ENCODE measurements around the gene CPS1.
A peak's percentile ranks its signal among the peaks of the same experiment; 100 is the strongest.

CPS1 gene

DNA sequence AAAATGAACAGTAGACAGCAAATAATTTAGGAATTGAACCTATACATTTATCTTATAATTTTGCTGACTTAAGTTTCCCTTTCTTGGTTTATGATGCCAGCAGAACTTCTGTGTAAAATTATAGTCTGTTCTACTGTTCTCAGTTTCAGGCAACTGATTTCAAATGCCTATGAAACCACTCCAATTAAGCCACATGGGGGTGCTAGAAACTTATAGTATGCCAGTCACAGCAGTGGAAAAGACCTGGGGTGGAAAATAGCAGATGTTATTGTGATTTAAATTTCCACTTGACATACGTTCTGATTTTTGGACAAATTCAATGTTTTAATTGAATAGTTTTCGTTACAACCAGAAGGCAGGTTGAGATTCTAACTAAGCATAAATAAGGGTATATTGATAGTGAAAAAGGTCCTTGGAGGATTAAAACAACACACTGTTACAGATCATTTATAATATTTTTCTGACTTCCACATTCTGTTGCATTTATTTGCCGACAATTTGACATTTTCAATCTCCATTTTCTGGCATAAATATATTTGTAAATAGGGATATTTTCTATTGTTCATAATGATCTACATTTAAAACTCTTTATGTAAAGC is 61.4 kb downstream of the CPS1 start:
- TF ChIP-seq, protein P1, sequence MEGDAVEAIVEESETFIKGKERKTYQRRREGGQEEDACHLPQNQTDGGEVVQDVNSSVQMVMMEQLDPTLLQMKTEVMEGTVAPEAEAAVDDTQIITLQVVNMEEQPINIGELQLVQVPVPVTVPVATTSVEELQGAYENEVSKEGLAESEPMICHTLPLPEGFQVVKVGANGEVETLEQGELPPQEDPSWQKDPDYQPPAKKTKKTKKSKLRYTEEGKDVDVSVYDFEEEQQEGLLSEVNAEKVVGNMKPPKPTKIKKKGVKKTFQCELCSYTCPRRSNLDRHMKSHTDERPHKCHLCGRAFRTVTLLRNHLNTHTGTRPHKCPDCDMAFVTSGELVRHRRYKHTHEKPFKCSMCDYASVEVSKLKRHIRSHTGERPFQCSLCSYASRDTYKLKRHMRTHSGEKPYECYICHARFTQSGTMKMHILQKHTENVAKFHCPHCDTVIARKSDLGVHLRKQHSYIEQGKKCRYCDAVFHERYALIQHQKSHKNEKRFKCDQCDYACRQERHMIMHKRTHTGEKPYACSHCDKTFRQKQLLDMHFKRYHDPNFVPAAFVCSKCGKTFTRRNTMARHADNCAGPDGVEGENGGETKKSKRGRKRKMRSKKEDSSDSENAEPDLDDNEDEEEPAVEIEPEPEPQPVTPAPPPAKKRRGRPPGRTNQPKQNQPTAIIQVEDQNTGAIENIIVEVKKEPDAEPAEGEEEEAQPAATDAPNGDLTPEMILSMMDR (IDR thresholded peaks at IDR 0.05; ENCODE audit: insufficient read depth, low read length, missing control alignments) = peak; percentile 54
- DNase-seq (ENCODE audit: low read depth, low spot score) = no peak
- POLR2A ChIA-PET = no interaction called here
- CTCF ChIA-PET = interaction anchor here (1.1 to 1.7 kb wide), 5 partner anchors 10 to 1950 kb away, joined by 3 to 6 read pairs (median 3); no protein-coding TSS in a partner anchor
- no peak overlapping the region for H3K4me3 ChIP-seq (ENCODE audit: low read depth, low read length)

DNA sequence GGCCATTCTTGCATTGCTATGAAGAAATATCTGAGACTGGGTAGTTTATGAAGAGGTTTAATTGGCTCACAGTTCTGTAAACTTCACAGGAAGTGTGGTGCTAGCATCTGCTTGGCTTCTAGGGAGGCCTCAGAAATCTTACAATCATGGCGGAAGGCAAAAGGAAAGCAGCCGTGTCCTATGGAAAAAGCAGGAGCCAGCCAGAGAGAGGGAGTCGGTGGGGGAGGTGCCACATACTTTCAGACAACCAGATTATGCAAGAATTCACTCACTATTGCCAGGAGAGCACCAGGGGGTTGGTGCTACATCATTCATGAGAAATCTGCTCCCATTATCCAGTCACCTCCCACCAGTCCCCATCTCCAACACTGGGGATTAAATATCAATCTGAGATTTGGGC is 64.1 kb downstream of the CPS1 start:
- ChIA-PET POLR2A (no interaction called here), CTCF (no interaction called here)
- H3K4me3 ChIP-seq (ENCODE audit: low read depth, low read length) = no peak overlapping the region
- no peak for DNase-seq (ENCODE audit: low read depth, low spot score)
- TF ChIP-seq, protein P1 (IDR thresholded peaks at IDR 0.05; ENCODE audit: insufficient read depth, low read length, missing control alignments) = no peak

DNA sequence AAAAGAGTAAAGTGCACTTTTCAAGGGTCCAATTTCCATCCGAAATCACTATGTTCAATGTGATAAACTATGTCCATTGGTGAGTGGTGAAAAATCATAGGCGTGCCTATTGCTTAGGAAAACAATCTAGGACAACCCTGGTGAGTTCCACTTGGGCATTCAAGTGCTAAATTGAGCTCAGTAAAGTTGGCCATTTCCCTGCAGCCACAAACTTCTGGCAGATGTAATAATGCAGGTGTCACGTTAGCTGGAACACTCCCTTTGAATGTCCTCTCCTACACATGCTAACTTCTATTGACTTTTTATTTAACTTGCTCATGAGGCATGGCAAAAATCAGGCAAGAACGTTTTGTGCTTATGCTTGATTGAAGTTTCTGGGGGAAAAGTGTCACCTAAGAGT is 67.1 kb downstream of the CPS1 start:
- H3K4me3 ChIP-seq (ENCODE audit: low read depth, low read length) = no peak overlapping the region
- TF ChIP-seq, protein P1 (IDR thresholded peaks at IDR 0.05; ENCODE audit: insufficient read depth, low read length, missing control alignments) = no peak
- no peak for DNase-seq (ENCODE audit: low read depth, low spot score)
- POLR2A ChIA-PET = no interaction called here
- CTCF ChIA-PET = no interaction called here

DNA sequence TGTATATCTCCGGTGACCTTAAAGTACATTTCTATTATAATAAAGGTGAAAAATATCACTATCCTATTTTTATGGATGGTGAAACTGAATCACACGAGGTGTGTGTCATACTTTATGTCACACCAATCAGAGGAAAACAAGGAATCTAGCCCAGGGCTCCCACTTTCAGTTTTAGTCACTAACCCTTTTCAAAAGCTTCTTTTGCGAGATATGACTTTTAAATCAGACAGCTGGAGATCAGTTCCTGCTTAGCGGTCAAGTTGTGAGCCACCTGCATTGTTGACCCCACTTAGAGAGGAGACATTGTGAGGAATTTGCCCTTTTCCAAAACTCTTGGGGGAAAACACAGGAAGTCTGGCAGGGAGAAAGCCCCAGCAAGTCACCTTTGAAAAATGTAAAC is 70.5 kb downstream of the CPS1 start:
- TF ChIP-seq, protein P1 (IDR thresholded peaks at IDR 0.05; ENCODE audit: insufficient read depth, low read length, missing control alignments) = no peak
- ChIA-PET CTCF (no interaction called here), POLR2A (no interaction called here)
- no peak for DNase-seq (ENCODE audit: low read depth, low spot score)
- H3K4me3 ChIP-seq (ENCODE audit: low read depth, low read length) = no peak overlapping the region

DNA sequence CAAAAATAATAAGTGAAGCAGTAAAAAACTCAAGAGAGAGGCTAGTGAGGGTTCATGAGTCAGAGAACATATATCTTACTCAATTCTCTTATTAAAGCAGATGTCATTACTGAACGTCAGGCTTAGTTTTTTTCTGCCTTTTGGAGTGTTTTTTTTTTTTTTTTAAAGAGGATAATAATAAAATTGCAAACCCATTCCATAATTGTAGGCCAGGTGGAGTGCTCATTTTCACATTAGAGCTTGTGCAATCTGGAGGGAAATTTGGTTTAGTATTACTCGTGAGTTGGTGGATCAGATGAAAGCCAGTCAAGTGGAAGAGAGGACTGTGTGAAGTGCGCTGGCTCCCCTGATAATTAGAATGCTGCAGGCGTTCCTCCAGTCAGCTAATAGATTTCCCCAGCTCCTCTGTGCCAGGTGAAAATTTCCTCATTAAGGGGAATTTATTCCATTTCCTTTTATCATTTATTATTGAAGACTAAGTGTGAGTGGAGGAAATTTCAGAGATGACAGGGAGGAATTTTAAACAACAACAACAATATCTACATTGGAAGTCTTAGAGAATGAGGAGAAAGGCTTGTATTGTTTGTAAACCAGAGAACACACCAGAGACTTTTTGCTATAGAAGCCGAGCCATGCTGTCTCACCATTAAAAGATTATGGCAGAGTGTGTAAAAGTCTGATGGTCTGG is 74.6 kb downstream of the CPS1 start:
- H3K4me3 ChIP-seq (ENCODE audit: low read depth, low read length) = no peak overlapping the region
- ChIA-PET POLR2A (no interaction called here), CTCF (no interaction called here)
- no peak for DNase-seq (ENCODE audit: low read depth, low spot score)
- TF ChIP-seq, protein P1 (IDR thresholded peaks at IDR 0.05; ENCODE audit: insufficient read depth, low read length, missing control alignments) = no peak

DNA sequence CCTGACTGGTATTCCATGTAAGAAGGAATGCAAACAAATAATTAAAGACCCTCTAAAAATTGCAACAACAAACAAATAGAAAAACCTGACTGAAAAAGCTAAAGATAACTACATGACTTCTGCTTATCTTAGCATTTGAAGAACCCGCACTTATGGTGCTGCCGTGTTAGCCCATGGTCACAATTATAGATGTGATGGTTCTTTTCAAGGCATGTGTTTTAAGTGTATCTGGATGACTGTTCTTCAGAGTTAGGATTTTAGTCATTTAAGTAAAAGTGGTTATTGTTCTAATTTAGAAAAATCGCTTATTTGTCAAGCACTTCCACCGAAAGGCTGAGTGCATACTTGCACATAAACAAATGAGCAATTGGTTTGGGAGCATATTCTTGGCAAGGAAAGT is 77.3 kb downstream of the CPS1 start:
- TF ChIP-seq, protein P1 (IDR thresholded peaks at IDR 0.05; ENCODE audit: insufficient read depth, low read length, missing control alignments) = no peak
- H3K4me3 ChIP-seq (ENCODE audit: low read depth, low read length) = no peak overlapping the region
- ChIA-PET CTCF (no interaction called here), POLR2A (no interaction called here)
- no peak for DNase-seq (ENCODE audit: low read depth, low spot score)
